ENCODE measurements around the gene CCSAP.

CCSAP gene

DNA sequence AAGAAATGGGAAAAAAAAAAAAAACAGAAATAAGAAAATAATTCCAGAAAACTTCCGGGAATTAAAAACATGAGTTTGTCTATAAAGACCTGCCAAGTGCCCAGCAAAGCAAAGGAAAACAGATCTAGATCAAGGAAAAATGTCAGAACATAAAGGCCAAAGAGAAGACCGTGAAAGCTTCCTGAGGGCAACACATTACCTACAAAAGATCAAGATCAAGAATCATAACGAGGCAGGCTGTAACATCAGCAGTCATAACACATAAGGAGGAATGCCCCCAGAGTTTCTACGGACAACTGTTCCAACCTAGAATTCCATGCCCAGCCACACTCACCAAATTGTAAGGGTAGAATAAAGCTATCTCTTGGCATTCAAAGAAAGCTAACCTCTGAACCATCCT is 3.8 kb downstream of the CCSAP start:
- no peak overlapping the region for H3K27ac ChIP-seq (ENCODE audit: extremely low read depth, low read depth, low read length)
- POLR2A ChIA-PET: no interaction called here
- peaks cover 33% of the 10 kb centered on the region for H3K4me1 ChIP-seq (ENCODE audit: control insufficient read depth, insufficient read depth, low read length)
- CTCF ChIA-PET: interaction anchor here (0.6 to 1.1 kb wide), 3 partner anchors 101 to 672 kb away, joined by 3 to 4 read pairs (median 3); no protein-coding TSS in a partner anchor
- TF ChIP-seq ZBTB20 (tag by site-specific recombination; IDR thresholded peaks at IDR 0.05): no peak
- TF ChIP-seq RBAK (tag by site-specific recombination; IDR thresholded peaks at IDR 0.05): no peak
- TF ChIP-seq, protein P1, sequence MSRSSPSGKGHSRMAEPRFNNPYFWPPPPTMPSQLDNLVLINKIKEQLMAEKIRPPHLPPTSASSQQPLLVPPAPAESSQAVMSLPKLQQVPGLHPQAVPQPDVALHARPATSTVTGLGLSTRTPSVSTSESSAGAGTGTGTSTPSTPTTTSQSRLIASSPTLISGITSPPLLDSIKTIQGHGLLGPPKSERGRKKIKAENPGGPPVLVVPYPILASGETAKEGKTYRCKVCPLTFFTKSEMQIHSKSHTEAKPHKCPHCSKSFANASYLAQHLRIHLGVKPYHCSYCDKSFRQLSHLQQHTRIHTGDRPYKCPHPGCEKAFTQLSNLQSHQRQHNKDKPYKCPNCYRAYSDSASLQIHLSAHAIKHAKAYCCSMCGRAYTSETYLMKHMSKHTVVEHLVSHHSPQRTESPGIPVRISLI (tag by site-specific recombination; IDR thresholded peaks at IDR 0.05): 0 out of 2 replicates have a peak, but pooled peaks have one; percentile 44
- TF ChIP-seq ZNF214 (tag by site-specific recombination; IDR thresholded peaks at IDR 0.05; ENCODE audit: borderline replicate concordance): no peak
- TF ChIP-seq, protein P2, sequence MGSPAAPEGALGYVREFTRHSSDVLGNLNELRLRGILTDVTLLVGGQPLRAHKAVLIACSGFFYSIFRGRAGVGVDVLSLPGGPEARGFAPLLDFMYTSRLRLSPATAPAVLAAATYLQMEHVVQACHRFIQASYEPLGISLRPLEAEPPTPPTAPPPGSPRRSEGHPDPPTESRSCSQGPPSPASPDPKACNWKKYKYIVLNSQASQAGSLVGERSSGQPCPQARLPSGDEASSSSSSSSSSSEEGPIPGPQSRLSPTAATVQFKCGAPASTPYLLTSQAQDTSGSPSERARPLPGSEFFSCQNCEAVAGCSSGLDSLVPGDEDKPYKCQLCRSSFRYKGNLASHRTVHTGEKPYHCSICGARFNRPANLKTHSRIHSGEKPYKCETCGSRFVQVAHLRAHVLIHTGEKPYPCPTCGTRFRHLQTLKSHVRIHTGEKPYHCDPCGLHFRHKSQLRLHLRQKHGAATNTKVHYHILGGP (tag by site-specific recombination; IDR thresholded peaks at IDR 0.05): no peak
- no peak overlapping the region for H3K4me3 ChIP-seq (ENCODE audit: low read depth, low read length)
- H3K36me3 ChIP-seq (ENCODE audit: control insufficient read depth in 2 of 2, insufficient read depth in 1 of 2, low read length in 2 of 2): peaks cover 10 to 11% of the 10 kb centered on the region in 2 experiments; a peak in 2 of 3 replicates
- H3K9me3 ChIP-seq (ENCODE audit: control insufficient read depth, insufficient read depth, low read depth, low read length): no peaks in the 10 kb centered on the region

DNA sequence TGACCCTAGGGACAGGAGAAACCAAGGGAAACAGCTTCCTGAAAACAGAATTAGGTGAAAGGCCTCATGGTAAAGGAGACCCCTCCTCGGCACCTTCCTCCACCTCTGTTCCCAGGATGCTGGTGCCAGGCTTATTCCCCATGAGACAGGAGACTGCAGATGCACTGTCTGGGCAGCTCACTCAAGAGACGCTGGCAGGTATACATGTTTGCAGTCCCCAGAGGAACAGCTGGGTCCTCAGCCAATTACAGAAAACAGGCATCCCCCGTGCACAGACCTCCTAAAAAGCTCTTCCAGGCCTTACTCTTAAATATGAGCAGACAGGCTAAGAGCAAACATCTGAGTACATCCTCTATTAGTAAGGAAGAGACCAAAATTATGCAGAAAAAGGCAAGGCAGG is 6.5 kb downstream of the CCSAP start:
- ChIA-PET POLR2A (no interaction called here), CTCF (no interaction called here)
- Histone ChIP-seq H3K9me3 (ENCODE audit: control insufficient read depth, insufficient read depth, low read depth, low read length) (no peaks in the 10 kb centered on the region), H3K4me1 (ENCODE audit: control insufficient read depth, insufficient read depth, low read length) (peaks cover 29% of the 10 kb centered on the region), H3K4me3 (ENCODE audit: low read depth, low read length) (no peak overlapping the region), H3K27ac (ENCODE audit: extremely low read depth, low read depth, low read length) (no peak overlapping the region), H3K36me3 (ENCODE audit: control insufficient read depth in 2 of 2, insufficient read depth in 1 of 2, low read length in 2 of 2) (peaks cover 11 to 19% of the 10 kb centered on the region in 2 experiments; a peak in 2 of 3 replicates)
- no peak for TF ChIP-seq ZNF19 (tag by site-specific recombination; IDR thresholded peaks at IDR 0.05; ENCODE audit: low read depth)
- no peak for TF ChIP-seq ZBTB7A (tag by site-specific recombination; IDR thresholded peaks at IDR 0.05; ENCODE audit: low read depth)
- TF ChIP-seq ZNF214 (tag by site-specific recombination; IDR thresholded peaks at IDR 0.05; ENCODE audit: borderline replicate concordance): no peak
- TF ChIP-seq ZNF473 (tag by site-specific recombination; IDR thresholded peaks at IDR 0.05): no peak
- TF ChIP-seq SCRT2 (tag by site-specific recombination; IDR thresholded peaks at IDR 0.05): no peak
- TF ChIP-seq ZFP3 (tag by site-specific recombination; IDR thresholded peaks at IDR 0.05; ENCODE audit: low read depth): no peak

DNA sequence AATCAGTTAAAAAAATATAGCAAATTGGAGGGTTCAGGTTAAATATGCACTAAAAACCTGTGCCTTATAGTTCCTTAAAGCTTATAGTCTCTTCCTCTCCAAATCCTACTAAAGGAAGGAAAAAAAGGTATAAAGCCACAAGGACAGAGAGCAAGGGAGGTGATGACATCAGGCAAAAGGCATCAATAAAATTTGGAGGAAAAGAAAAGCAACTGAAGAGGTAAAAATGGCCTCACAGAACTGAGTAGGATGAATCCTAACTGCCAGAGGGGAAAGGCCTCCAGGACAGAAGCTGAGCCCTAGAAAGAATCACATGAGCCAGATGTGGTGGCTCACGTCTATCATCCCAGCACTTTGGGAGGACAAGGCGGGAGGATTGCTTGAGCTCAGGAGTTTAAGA is 8.1 kb downstream of the CCSAP start:
- Histone ChIP-seq H3K4me3 (ENCODE audit: low read depth, low read length) (no peak overlapping the region), H3K4me1 (ENCODE audit: control insufficient read depth, insufficient read depth, low read length) (peaks cover 20% of the 10 kb centered on the region), H3K9me3 (ENCODE audit: control insufficient read depth, insufficient read depth, low read depth, low read length) (no peaks in the 10 kb centered on the region), H3K36me3 (ENCODE audit: control insufficient read depth in 2 of 2, insufficient read depth in 1 of 2, low read length in 2 of 2) (peaks cover 15 to 21% of the 10 kb centered on the region in 2 experiments; a peak in 2 of 3 replicates), H3K27ac (ENCODE audit: extremely low read depth, low read depth, low read length) (no peak overlapping the region)
- TF ChIP-seq ZNF175 (tag by site-specific recombination; IDR thresholded peaks at IDR 0.05) (no peak), PRDM1 (tag by site-specific recombination; IDR thresholded peaks at IDR 0.05) (0 out of 2 replicates have a peak, but pooled peaks have one; percentile 13)
- CTCF ChIA-PET: interaction anchor here (0.6 to 0.7 kb wide), 2 partner anchors 120 to 784 kb away, joined by 4 to 5 read pairs; no protein-coding TSS in a partner anchor
- POLR2A ChIA-PET: no interaction called here

DNA sequence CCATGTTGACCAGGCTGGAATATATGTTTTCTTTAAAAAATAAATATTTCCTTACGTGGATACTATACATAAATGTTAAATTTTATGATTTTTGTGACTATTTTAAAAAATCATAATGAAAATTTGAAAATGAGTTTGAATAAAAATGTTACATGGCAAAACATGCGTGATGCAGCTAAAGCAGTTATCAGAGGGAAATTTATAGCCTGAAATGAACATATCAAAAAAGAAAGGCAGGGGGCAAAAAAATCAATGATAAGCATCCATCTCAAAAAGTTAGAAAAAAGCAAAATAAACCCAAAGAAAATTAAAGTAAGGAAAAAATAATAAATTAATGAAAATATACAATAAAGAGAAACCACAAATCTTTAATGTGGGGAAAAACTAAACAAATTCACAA is 8.6 kb downstream of the CCSAP start:
- ChIA-PET CTCF (interaction anchor here (0.6 to 1.2 kb wide), 4 partner anchors 121 to 870 kb away, joined by 3 to 5 read pairs (median 4); no protein-coding TSS in a partner anchor), POLR2A (no interaction called here)
- Histone ChIP-seq H3K4me3 (ENCODE audit: low read depth, low read length) (no peak overlapping the region), H3K4me1 (ENCODE audit: control insufficient read depth, insufficient read depth, low read length) (peaks cover 17% of the 10 kb centered on the region; the same call in 1 of the 2 replicates), H3K27ac (ENCODE audit: extremely low read depth, low read depth, low read length) (no peak overlapping the region), H3K9me3 (ENCODE audit: control insufficient read depth, insufficient read depth, low read depth, low read length) (no peaks in the 10 kb centered on the region), H3K36me3 (ENCODE audit: control insufficient read depth in 2 of 2, insufficient read depth in 1 of 2, low read length in 2 of 2) (peaks cover 15 to 26% of the 10 kb centered on the region in 2 experiments; a peak in 2 of 3 replicates)
- TF ChIP-seq ZNF155 (tag by site-specific recombination; IDR thresholded peaks at IDR 0.05) (no peak), ZNF776 (tag by site-specific recombination; IDR thresholded peaks at IDR 0.05; ENCODE audit: borderline replicate concordance) (no peak), ZNF510 (tag by site-specific recombination; IDR thresholded peaks at IDR 0.05; ENCODE audit: insufficient replicate concordance) (peak; percentile 11), ZNF514 (tag by site-specific recombination; IDR thresholded peaks at IDR 0.05) (no peak), SETDB1 (IDR thresholded peaks at IDR 0.05; ENCODE audit: insufficient read length, low read length) (peak; percentile 65)
- TF ChIP-seq, protein P3, sequence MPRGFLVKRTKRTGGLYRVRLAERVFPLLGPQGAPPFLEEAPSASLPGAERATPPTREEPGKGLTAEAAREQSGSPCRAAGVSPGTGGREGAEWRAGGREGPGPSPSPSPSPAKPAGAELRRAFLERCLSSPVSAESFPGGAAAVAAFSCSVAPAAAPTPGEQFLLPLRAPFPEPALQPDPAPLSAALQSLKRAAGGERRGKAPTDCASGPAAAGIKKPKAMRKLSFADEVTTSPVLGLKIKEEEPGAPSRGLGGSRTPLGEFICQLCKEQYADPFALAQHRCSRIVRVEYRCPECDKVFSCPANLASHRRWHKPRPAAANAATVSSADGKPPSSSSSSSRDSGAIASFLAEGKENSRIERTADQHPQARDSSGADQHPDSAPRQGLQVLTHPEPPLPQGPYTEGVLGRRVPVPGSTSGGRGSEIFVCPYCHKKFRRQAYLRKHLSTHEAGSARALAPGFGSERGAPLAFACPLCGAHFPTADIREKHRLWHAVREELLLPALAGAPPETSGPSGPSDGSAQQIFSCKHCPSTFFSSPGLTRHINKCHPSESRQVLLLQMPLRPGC (tag by site-specific recombination; IDR thresholded peaks at IDR 0.05): no peak
- TF ChIP-seq, protein P4, sequence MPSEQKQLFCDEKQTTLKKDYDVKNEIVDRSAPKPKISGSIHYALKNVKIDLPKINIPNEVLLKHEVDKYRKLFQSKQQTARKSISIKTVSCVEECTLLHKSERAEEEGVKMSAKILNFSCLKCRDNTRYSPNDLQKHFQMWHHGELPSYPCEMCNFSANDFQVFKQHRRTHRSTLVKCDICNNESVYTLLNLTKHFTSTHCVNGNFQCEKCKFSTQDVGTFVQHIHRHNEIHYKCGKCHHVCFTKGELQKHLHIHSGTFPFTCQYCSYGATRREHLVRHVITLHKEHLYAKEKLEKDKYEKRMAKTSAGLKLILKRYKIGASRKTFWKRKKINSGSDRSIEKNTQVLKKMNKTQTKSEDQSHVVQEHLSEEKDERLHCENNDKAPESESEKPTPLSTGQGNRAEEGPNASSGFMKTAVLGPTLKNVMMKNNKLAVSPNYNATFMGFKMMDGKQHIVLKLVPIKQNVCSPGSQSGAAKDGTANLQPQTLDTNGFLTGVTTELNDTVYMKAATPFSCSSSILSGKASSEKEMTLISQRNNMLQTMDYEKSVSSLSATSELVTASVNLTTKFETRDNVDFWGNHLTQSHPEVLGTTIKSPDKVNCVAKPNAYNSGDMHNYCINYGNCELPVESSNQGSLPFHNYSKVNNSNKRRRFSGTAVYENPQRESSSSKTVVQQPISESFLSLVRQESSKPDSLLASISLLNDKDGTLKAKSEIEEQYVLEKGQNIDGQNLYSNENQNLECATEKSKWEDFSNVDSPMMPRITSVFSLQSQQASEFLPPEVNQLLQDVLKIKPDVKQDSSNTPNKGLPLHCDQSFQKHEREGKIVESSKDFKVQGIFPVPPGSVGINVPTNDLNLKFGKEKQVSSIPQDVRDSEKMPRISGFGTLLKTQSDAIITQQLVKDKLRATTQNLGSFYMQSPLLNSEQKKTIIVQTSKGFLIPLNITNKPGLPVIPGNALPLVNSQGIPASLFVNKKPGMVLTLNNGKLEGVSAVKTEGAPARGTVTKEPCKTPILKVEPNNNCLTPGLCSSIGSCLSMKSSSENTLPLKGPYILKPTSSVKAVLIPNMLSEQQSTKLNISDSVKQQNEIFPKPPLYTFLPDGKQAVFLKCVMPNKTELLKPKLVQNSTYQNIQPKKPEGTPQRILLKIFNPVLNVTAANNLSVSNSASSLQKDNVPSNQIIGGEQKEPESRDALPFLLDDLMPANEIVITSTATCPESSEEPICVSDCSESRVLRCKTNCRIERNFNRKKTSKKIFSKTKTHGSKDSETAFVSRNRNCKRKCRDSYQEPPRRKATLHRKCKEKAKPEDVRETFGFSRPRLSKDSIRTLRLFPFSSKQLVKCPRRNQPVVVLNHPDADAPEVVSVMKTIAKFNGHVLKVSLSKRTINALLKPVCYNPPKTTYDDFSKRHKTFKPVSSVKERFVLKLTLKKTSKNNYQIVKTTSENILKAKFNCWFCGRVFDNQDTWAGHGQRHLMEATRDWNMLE (tag by site-specific recombination; conservative IDR thresholded peaks at IDR 0.05; ENCODE audit: low read depth): 0 out of 2 replicates have a peak, but pooled peaks have one; percentile 16
